Renal cortex interstitium (tissue), 15 donors: Measurements from ENCODE around the gene COG2. TPM values are rescaled to one million over a fixed set of nuclear protein-coding genes. Genes with fewer than 3 reads are reported as not detected.
"Not testable (repeated sequence)": the region's sequence is repeated elsewhere in the genome, so short reads cannot be mapped to it uniquely, and the experiment has no call there.

Experiments used
- DNase-seq, 11 donors: peaks; one replicate each; pipeline ENCODE4 v3.0.0-alpha.2; 2013; ENCODE audit warnings: low read depth in 9 of 11, low spot score in 4 of 11; ENCODE audit errors: extremely low read depth in 1 of 11
- long read RNA-seq, 16 experiments: transcript quantifications; one replicate each; lab custom pipeline, GENCODE V29; 2026
- polyA plus RNA-seq, 3 donors: library from polyadenylated mRNA; unstranded; fragments of 120-200 nt; gene quantifications; one replicate each; pipeline ENCODE4 v1.2.1, GENCODE V29; 2013; ENCODE audit not compliant: insufficient read length in 3 of 3

Gene COG2
- polyA plus RNA-seq, result 10 to 100 TPM; 32.0 to 40.4 (median 33.1) TPM
- long read RNA-seq, donor 1, partial matches to known transcripts, result 0 of 2 reads
- long read RNA-seq, donor 1, other reads (novel, unspliced or antisense), result 0 of 2 reads
- long read RNA-seq, donor 2, partial matches to known transcripts, result 0 of 5 reads
- long read RNA-seq, donor 2, other reads (novel, unspliced or antisense), result 0 of 5 reads
- long read RNA-seq, donor 3, transcript COG2-202 (18 exons, 2,921 nt), result major isoform, 7 of 7 reads
- long read RNA-seq, donor 3, partial matches to known transcripts, result 0 of 7 reads
- long read RNA-seq, donor 3, other reads (novel, unspliced or antisense), result 0 of 7 reads
- long read RNA-seq, donor 4, partial matches to known transcripts, result 0 of 2 reads
- long read RNA-seq, donor 4, other reads (novel, unspliced or antisense), result 0 of 2 reads
- long read RNA-seq, donor 5, result 0 reads
- long read RNA-seq, donor 6, partial matches to known transcripts, result 0 of 2 reads
- long read RNA-seq, donor 6, other reads (novel, unspliced or antisense), result 0 of 2 reads
- long read RNA-seq, donor 7, transcript COG2-202 (18 exons, 2,921 nt), result major isoform, 5 of 11 reads
- long read RNA-seq, donor 7, partial matches to known transcripts, result 5 of 11 reads
- long read RNA-seq, donor 7, other reads (novel, unspliced or antisense), result 0 of 11 reads
- long read RNA-seq, donor 8, transcript COG2-202 (18 exons, 2,921 nt), result major isoform, 7 of 7 reads
- long read RNA-seq, donor 8, partial matches to known transcripts, result 0 of 7 reads
- long read RNA-seq, donor 8, other reads (novel, unspliced or antisense), result 0 of 7 reads
- long read RNA-seq, donor 9, transcript COG2-202 (18 exons, 2,921 nt), result major isoform, 5 of 5 reads
- long read RNA-seq, donor 9, partial matches to known transcripts, result 0 of 5 reads
- long read RNA-seq, donor 9, other reads (novel, unspliced or antisense), result 0 of 5 reads
- long read RNA-seq, donor 10, transcript COG2-202 (18 exons, 2,921 nt), result major isoform, 7 of 9 reads
- long read RNA-seq, donor 10, partial matches to known transcripts, result 0 of 9 reads
- long read RNA-seq, donor 10, other reads (novel, unspliced or antisense), result 0 of 9 reads
- long read RNA-seq, donor 11, partial matches to known transcripts, result 0 of 6 reads
- long read RNA-seq, donor 11, other reads (novel, unspliced or antisense), result 0 of 6 reads
- long read RNA-seq, donor 12, partial matches to known transcripts, result 0 of 3 reads
- long read RNA-seq, donor 12, other reads (novel, unspliced or antisense), result 0 of 3 reads
- long read RNA-seq, donor 13, transcript COG2-202 (18 exons, 2,921 nt), result major isoform, 6 of 6 reads
- long read RNA-seq, donor 13, partial matches to known transcripts, result 0 of 6 reads
- long read RNA-seq, donor 13, other reads (novel, unspliced or antisense), result 0 of 6 reads
- long read RNA-seq, donor 14, partial matches to known transcripts, result 0 of 4 reads
- long read RNA-seq, donor 14, other reads (novel, unspliced or antisense), result 0 of 4 reads
- long read RNA-seq, donor 15, transcript COG2-202 (18 exons, 2,921 nt), result major isoform, 5 of 5 reads
- long read RNA-seq, donor 15, partial matches to known transcripts, result 0 of 5 reads
- long read RNA-seq, donor 15, other reads (novel, unspliced or antisense), result 0 of 5 reads
- long read RNA-seq, donor 16, transcript COG2-202 (18 exons, 2,921 nt), result major isoform, 15 of 17 reads
- long read RNA-seq, donor 16, partial matches to known transcripts, result 0 of 17 reads
- long read RNA-seq, donor 16, other reads (novel, unspliced or antisense), result 0 of 17 reads

- peak; percentile 80 to 95 (median 90) for DNase-seq
Measured at GRCh38 chr1:230642263-230642959, at the start of gene COG2. Gene COG2 (plus strand): TSS chr1:230642481. CDS start chr1:230642607, 126 bp downstream.

GRCh38 chr1:230592848-230593414 is 49.4 kb upstream of the COG2 start:
- DNase-seq, result no peak

GRCh38 chr1:230594214-230594773 is 48.0 kb upstream of the COG2 start:
- DNase-seq, result no peak

- DNase-seq, result no peak
Measured at GRCh38 chr1:230595181-230595580, 47.1 kb upstream of the COG2 start.

GRCh38 chr1:230596306-230596705 is 46.0 kb upstream of the COG2 start:
- no peak for DNase-seq

- DNase-seq, result no peak
Measured at GRCh38 chr1:230598745-230599144, 43.5 kb upstream of the COG2 start.

GRCh38 chr1:230599926-230600656 is 42.2 kb upstream of the COG2 start:
- no peak for DNase-seq

GRCh38 chr1:230600657-230601400 is 41.5 kb upstream of the COG2 start:
- not testable (repeated sequence) for DNase-seq

GRCh38 chr1:230609208-230609607 is 33.1 kb upstream of the COG2 start:
- DNase-seq, result no peak

- no peak for DNase-seq
Measured at GRCh38 chr1:230610589-230610988, 31.7 kb upstream of the COG2 start.

GRCh38 chr1:230611128-230611877 is 31.0 kb upstream of the COG2 start:
- no peak for DNase-seq

GRCh38 chr1:230611878-230612235 is 30.4 kb upstream of the COG2 start:
- no peak for DNase-seq

- DNase-seq, result no peak
Measured at GRCh38 chr1:230612651-230613050, 29.6 kb upstream of the COG2 start.

- DNase-seq, result no peak
Measured at GRCh38 chr1:230614121-230614520, 28.2 kb upstream of the COG2 start.

GRCh38 chr1:230618537-230618936 is 23.7 kb upstream of the COG2 start:
- DNase-seq, result no peak
